GM21390 (cell line): Measurements from ENCODE around the gene CBX7.

Experiments used
- ATAC-seq: cut with Tn5 transposase; IDR thresholded peaks from one replicate; pipeline ENCODE4 v1.9.1; 2021; ENCODE audit not compliant: unreplicated experiment

CBX7 gene

GRCh38 chr22:39094717-39095389, 57.6 kb downstream of the CBX7 start:
- no peak for ATAC-seq

GRCh38 chr22:39092111-39092862, 60.2 kb downstream of the CBX7 start:
- ATAC-seq = no peak

GRCh38 chr22:39091126-39092081, 61.1 kb downstream of the CBX7 start:
- ATAC-seq = no peak

- no peak for ATAC-seq
Measured at GRCh38 chr22:39090426-39091064, 61.9 kb downstream of the CBX7 start.

GRCh38 chr22:39089928-39090327, 62.6 kb downstream of the CBX7 start:
- no peak for ATAC-seq

GRCh38 chr22:39088685-39089032, 63.8 kb downstream of the CBX7 start:
- no peak for ATAC-seq

GRCh38 chr22:39087881-39088684, 64.4 kb downstream of the CBX7 start:
- ATAC-seq = no peak

- ATAC-seq = no peak
Measured at GRCh38 chr22:39087098-39087497, 65.4 kb downstream of the CBX7 start.

GRCh38 chr22:39084666-39085065, 67.8 kb downstream of the CBX7 start:
- no peak for ATAC-seq

GRCh38 chr22:39083212-39084165, 69.0 kb downstream of the CBX7 start:
- ATAC-seq = no peak

GRCh38 chr22:39081598-39081997, 70.9 kb downstream of the CBX7 start:
- ATAC-seq = no peak

GRCh38 chr22:39081016-39081415, 71.5 kb downstream of the CBX7 start:
- no peak for ATAC-seq
